Activated T-cell treated with anti-CD3 and anti-CD28 coated beads for 4 hours (primary cell): ENCODE results near the gene GABRG2.

Experiments used
- DNase-seq: peaks from one replicate; pipeline ENCODE4 v3.0.0-alpha.2; 2020

The GABRG2 gene

DNA sequence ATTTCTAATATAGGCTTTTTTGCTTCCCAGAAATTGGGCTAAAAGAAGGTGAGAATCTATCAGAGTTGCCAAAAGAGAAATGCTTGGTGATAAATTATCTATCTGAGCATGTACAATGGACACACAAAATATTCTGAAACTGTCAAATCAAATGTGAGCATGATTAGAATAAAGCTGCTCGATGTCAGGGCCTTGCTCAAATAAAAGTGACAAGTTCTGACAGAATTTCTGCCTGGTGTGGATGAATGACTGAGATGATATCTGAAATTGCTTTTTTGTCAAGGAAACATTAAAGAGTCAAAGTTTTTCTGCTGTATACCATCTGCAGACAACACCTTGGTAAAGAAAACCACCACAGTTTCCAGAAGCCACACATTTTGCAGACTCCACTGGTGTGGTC lies 128.8 kb downstream of the GABRG2 start:
- DNase-seq, result no peak

DNA sequence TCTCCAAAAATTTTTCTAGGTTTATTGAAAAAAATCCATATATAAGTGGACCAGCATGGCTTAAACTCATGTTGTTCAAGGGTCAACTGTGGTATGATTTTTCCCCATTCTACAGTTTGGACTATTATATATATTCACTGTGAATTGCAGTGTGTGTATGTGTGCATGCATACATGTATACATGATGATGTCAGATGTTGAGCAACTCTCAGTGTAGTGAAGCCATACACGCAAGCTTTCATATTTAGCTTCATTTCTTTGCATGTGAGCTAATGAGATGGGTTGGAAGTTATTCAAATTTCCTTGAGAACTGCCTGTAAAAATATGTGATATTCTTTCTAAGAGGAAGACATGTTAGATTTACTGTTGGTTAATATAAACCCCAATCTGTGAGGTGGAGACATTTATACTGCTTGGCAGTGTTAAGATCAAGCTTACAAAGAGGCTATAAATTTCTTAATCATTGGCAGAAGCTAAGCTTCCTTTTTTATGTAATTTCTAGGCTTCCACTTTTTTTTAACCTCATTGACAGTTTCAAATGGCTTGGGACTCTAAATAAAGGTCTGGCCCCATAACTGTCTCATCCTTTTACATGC lies 134.8 kb downstream of the GABRG2 start:
- DNase-seq, result no peak
